Panc1 (cell line): Measurements from ENCODE around the gene USF3. TPM values are rescaled to one million over a fixed set of nuclear protein-coding genes. Genes with fewer than 3 reads are reported as not detected.

ENCODE experiments used
- ATAC-seq: fragments of 200-7000 bp; cut with Tn5 transposase; 2 replicates; pipeline ENCODE4 v1.9.1; 2020; ENCODE audit warnings: mild to moderate bottlenecking, moderate library complexity
- BruUV-seq: library from RNA; stranded (reverse); fragments of 400-500 nt; replicated peaks from 2 replicates; lab custom pipeline; 2021; lab: Mats Ljungman, UMichigan
- CTCF ChIA-PET: fragments of 300-600 bp; sonication (Branson Sonifier 250); formaldehyde crosslinking; loops from one replicate; lab custom pipeline; 2022; ENCODE audit warnings: antibody characterized with exemption; lab: Charles Lee
- POLR2A ChIA-PET: fragments of 300-600 bp; sonication (Branson Sonifier 250); formaldehyde crosslinking; loops from one replicate; lab custom pipeline; 2022; ENCODE audit warnings: antibody characterized with exemption; lab: Charles Lee
- DNase-seq: peaks from one replicate; pipeline ENCODE4 v3.0.0-alpha.2; 2010; ENCODE audit warnings: low read depth, low spot score
- H3K27ac ChIP-seq: 2 replicates; pipeline ENCODE4 v1.5.1; 2011; ENCODE audit warnings: mild to moderate bottlenecking, low read length, inconsistent platforms
- H3K27me3 ChIP-seq: fragments of 200-500 bp; sonication (Bioruptor generic); 2 replicates; pipeline ENCODE4 v1.6.0; 2014; ENCODE audit warnings: low read length, inconsistent platforms; ENCODE audit not compliant: control insufficient read depth, insufficient read depth
- H3K36me3 ChIP-seq: fragments of 200-500 bp; sonication (Bioruptor generic); 2 replicates; pipeline ENCODE4 v1.5.1; 2014; ENCODE audit warnings: inconsistent platforms, mild to moderate bottlenecking, low read length, moderate library complexity; ENCODE audit not compliant: control insufficient read depth, insufficient read depth
- H3K4me1 ChIP-seq: 2 replicates; pipeline ENCODE4 v1.5.1; 2011; ENCODE audit warnings: inconsistent platforms, mild to moderate bottlenecking, low read length, moderate library complexity; ENCODE audit not compliant: control insufficient read depth, insufficient read depth
- H3K4me3 ChIP-seq, 2 experiments: 2 replicates each; pipeline ENCODE4 v1.5.1; 2011 to 2012; ENCODE audit warnings: low read depth in 2 of 2, low read length in 2 of 2, mild to moderate bottlenecking in 2 of 2, inconsistent platforms in 1 of 2, moderate library complexity in 1 of 2
- H3K9me3 ChIP-seq: fragments of 200-500 bp; sonication (Bioruptor generic); 2 replicates; pipeline ENCODE4 v1.5.1; 2014; ENCODE audit warnings: low read depth, mild to moderate bottlenecking, inconsistent platforms, low read length, moderate library complexity; ENCODE audit not compliant: control insufficient read depth, insufficient read depth
- CTCF ChIP-seq: fragments of 450-650 bp; IDR thresholded peaks from 2 replicates; pipeline ENCODE4 v1.5.1; 2017; ENCODE audit warnings: mild to moderate bottlenecking
- POLR2AphosphoS5 ChIP-seq: IDR thresholded peaks from 2 replicates; pipeline ENCODE4 v1.6.1; 2012; ENCODE audit warnings: mild to moderate bottlenecking, low read depth, low read length, moderate library complexity
- REST ChIP-seq, 2 experiments: IDR thresholded peaks; 2 replicates each; pipeline ENCODE4 v1.6.1; 2011 to 2012; ENCODE audit warnings: low read depth in 2 of 2, control low read depth in 1 of 2, low read length in 1 of 2, mild to moderate bottlenecking in 1 of 2, moderate library complexity in 1 of 2; ENCODE audit not compliant: insufficient read depth in 1 of 2
- SIN3A ChIP-seq: IDR thresholded peaks from 2 replicates; pipeline ENCODE4 v1.6.1; 2012; ENCODE audit warnings: low read depth, mild to moderate bottlenecking, low read length, moderate library complexity, borderline replicate concordance; ENCODE audit not compliant: insufficient read depth
- TCF7L2 ChIP-seq: IDR thresholded peaks from 2 replicates; pipeline ENCODE4 v1.6.1; 2011; ENCODE audit warnings: mild to moderate bottlenecking, low read depth, low read length, inconsistent platforms
- in situ Hi-C: cut with HindIII; loops from 2 replicates; pipeline ENCODE4 v1.10.0; 2016; ENCODE audit warnings: low sequenced_read_pairs, low pct_unique_long_range_greater_than_20kb
- intact Hi-C: fragments of 100-400 bp; cut with micrococcal nuclease; formaldehyde crosslinking; loops from one replicate; pipeline ENCODE4 v1.10.0; 2022; ENCODE audit not compliant: unreplicated experiment
- total RNA-seq: library from RNA; stranded (reverse); gene quantifications from one replicate; pipeline ENCODE4 v1.2.1, GENCODE V29; 2021; ENCODE audit not compliant: unreplicated experiment

USF3 gene
- total RNA-seq, 1 experiment from 2014 or later = 18.2 TPM

- intact Hi-C loops = no loop called here
- in situ Hi-C loops = no loop called here
- H3K4me1 ChIP-seq = no peaks in the 10 kb centered on the region
- H3K27ac ChIP-seq = no peak overlapping the region
- no peaks in the 10 kb centered on the region for H3K9me3 ChIP-seq
- no peak overlapping the region for H3K4me3 ChIP-seq
- CTCF ChIA-PET = no interaction called here
- TF ChIP-seq REST (IDR thresholded peaks at IDR 0.05; ENCODE audit: insufficient read depth in 1 of 2, low read depth in 2 of 2, low read length in 1 of 2) (no peak), SIN3A (no peak), CTCF (no peak), TCF7L2 (no peak), POLR2AphosphoS5 (no peak)
- no TSS peak for BruUV-seq
- POLR2A ChIA-PET = interaction anchor here (0.6 kb wide), 1 partner anchor 37 kb away, joined by 5 read pairs; no protein-coding TSS in a partner anchor
- DNase-seq (no peak), ATAC-seq (no peak)
- no peaks in the 10 kb centered on the region for H3K27me3 ChIP-seq
- H3K36me3 ChIP-seq = no peaks in the 10 kb centered on the region
Observed at GRCh38 chr3:113668015-113668414, 28.4 kb downstream of the USF3 start.

- no peaks in the 10 kb centered on the region for H3K9me3 ChIP-seq
- H3K4me3 ChIP-seq = no peak overlapping the region
- ChIA-PET CTCF (interaction anchor here (0.6 kb wide), 1 partner anchor 12 kb away, joined by 8 read pairs; no protein-coding TSS in a partner anchor), POLR2A (no interaction called here)
- H3K27me3 ChIP-seq = no peaks in the 10 kb centered on the region
- no peak for TF ChIP-seq POLR2AphosphoS5
- TF ChIP-seq TCF7L2 = no peak
- no peak for TF ChIP-seq SIN3A
- no peak for TF ChIP-seq REST (IDR thresholded peaks at IDR 0.05; ENCODE audit: insufficient read depth in 1 of 2, low read depth in 2 of 2, low read length in 1 of 2)
- no peak for TF ChIP-seq CTCF
- in situ Hi-C loops (no loop called here), intact Hi-C loops (no loop called here)
- no peaks in the 10 kb centered on the region for H3K36me3 ChIP-seq
- no TSS peak for BruUV-seq
- H3K4me1 ChIP-seq = no peaks in the 10 kb centered on the region
- DNase-seq (no peak), ATAC-seq (no peak)
- H3K27ac ChIP-seq = no peak overlapping the region
Observed at GRCh38 chr3:113664523-113665094, 31.8 kb downstream of the USF3 start.
